OCI-LY3 (cell line): ENCODE results near the gene FCER2.

ENCODE experiments used
- CTCF ChIP-seq: fragments of 200-600, 300-600 bp; sonication (generic); IDR thresholded peaks from 2 replicates; pipeline ENCODE4 v1.5.1; 2014; ENCODE audit warnings: antibody characterized with exemption, low read length, low read depth
- EZH2phosphoT487 ChIP-seq: fragments of 200-600 bp; shearing (Covaris generic); IDR thresholded peaks from 2 replicates; pipeline ENCODE4 v1.6.1; 2018; ENCODE audit warnings: antibody characterized with exemption, mixed run types, low read depth

GRCh38 chr19:7751157-7751783, 49.3 kb upstream of the FCER2 start:
- TF ChIP-seq CTCF (no peak), EZH2phosphoT487 (no peak)
